ENCODE measurements around the gene KCNK10.

KCNK10 gene

DNA sequence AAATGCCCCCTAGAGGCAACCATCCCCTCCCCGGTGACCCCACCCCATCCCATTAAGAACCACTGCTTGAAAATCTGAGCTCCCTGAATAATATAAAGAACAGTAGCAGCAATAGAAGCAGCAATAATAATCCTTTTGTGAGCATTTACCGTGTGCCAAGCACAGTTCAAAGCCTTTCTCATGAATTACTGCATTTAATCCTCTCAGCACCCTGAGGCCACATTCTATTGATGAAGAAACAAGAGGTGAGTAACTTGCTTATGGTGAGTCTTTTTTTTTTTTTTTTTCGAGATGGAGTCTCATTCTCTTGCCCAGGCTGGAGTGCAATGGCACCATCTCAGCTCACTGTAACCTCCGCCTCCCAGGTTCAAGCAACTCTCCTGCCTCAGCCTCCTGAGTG lies 65.0 kb downstream of the KCNK10 start:
- Histone ChIP-seq H3K4me3 (no peak overlapping the region), H3K9me3 (no peaks in the 10 kb centered on the region), H3K36me3 (no peaks in the 10 kb centered on the region), H3K4me1 (no peaks in the 10 kb centered on the region), H3K27me3 (peaks cover 0 to 2% of the 10 kb centered on the region in 2 donors), H3K27ac (no peak overlapping the region)
- no peak for DNase-seq
- TF ChIP-seq, protein P1, sequence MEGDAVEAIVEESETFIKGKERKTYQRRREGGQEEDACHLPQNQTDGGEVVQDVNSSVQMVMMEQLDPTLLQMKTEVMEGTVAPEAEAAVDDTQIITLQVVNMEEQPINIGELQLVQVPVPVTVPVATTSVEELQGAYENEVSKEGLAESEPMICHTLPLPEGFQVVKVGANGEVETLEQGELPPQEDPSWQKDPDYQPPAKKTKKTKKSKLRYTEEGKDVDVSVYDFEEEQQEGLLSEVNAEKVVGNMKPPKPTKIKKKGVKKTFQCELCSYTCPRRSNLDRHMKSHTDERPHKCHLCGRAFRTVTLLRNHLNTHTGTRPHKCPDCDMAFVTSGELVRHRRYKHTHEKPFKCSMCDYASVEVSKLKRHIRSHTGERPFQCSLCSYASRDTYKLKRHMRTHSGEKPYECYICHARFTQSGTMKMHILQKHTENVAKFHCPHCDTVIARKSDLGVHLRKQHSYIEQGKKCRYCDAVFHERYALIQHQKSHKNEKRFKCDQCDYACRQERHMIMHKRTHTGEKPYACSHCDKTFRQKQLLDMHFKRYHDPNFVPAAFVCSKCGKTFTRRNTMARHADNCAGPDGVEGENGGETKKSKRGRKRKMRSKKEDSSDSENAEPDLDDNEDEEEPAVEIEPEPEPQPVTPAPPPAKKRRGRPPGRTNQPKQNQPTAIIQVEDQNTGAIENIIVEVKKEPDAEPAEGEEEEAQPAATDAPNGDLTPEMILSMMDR (IDR thresholded peaks at IDR 0.05) = no peak
- intact Hi-C loops (cut with DNase I; ENCODE audit: low total_unique reads) = no loop called here

DNA sequence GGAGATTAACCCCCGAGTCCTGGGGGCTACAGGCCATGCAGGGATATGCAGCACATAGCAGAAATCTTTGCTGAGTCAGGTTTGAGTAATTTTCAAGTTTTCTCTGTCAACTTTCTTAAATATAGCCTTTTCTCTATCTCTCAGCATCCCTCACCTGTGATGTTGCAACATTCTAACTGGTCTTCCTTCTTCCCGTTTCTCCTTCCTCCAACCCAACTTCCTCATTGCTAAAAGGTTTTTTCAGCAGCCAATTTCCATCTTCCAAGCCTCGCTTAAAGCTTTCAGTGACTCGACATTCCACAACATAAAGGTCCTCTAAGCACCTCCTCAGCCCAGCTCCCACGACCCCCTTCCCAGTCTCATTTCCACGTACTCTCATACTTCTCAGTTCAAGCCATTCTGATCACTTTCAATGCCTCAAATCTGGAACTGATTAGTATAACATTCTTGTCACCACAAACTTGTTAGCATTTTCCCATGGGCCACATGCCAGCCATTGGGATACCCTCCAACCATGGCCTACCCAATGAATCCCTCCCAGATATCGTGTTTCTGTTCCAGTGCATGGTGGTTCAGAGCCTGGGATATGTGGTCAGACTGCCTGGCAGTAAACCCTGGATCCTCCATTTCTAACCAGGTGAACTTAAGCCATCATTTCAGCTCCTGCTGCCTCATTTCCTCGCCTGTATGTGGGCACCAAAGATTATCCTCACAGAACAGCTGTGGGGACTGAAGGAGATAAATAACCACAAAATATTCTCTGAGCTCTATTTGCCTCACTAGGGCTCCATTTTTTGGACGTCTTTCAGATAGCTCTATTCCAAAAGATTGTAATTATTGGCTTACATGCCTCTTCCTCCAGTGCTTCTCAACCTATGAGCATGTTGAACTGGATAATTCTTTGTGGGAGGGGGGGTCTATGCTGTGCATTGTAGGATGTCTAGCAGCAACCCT lies 65.8 kb downstream of the KCNK10 start:
- Histone ChIP-seq H3K4me3 (no peak overlapping the region), H3K36me3 (no peaks in the 10 kb centered on the region), H3K4me1 (no peaks in the 10 kb centered on the region), H3K27me3 (peaks cover 0 to 2% of the 10 kb centered on the region in 2 donors), H3K27ac (no peak overlapping the region), H3K9me3 (no peaks in the 10 kb centered on the region)
- TF ChIP-seq, protein P1 (IDR thresholded peaks at IDR 0.05) = no peak
- intact Hi-C loops (cut with DNase I; ENCODE audit: low total_unique reads) = no loop called here
- no peak for DNase-seq

DNA sequence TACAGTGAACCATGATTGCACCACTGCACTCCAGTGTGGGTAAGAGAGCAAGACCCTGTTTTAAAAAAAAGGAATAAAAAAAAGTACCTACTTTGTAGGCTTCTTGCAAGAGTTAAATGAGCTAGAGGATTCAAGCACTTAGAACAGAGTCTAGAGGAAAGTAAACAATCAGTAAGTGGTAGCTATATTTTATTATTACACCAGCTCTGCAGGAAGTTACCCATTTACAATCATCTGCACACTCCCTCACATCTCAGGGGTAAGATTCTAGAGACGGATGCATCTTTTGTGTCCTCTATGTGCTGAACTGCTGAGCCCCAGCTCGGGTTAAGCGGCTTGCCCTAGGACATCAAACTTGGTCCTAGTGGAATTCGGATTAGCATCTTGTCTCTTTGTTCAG lies 67.3 kb downstream of the KCNK10 start:
- TF ChIP-seq, protein P1 (IDR thresholded peaks at IDR 0.05) = no peak
- Histone ChIP-seq H3K36me3 (no peaks in the 10 kb centered on the region), H3K27ac (no peak overlapping the region), H3K9me3 (no peaks in the 10 kb centered on the region), H3K4me1 (no peaks in the 10 kb centered on the region), H3K27me3 (peaks cover 0 to 2% of the 10 kb centered on the region in 2 donors), H3K4me3 (no peak overlapping the region)
- intact Hi-C loops (cut with DNase I; ENCODE audit: low total_unique reads) = no loop called here
- DNase-seq = no peak

DNA sequence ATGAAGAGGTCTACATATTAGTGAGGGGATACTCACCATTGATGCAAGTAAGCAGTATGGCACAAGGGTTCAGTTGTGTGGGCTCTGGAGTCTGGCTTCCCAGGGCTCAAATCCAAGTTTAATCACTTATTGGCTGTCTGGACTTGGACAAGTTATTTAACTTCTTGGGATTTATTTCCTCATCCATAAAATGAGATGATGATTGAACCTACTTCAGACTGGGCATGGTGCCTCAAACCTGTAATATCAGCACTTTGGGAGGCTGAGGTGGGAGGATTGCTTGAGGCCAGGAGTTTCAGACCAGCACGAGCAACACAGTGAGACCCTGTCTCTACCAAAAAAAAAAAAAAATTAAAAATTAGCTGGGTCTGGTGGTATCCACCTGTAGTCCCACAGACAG lies 67.9 kb downstream of the KCNK10 start:
- H3K9me3 ChIP-seq = no peaks in the 10 kb centered on the region
- no peaks in the 10 kb centered on the region for H3K36me3 ChIP-seq
- no peaks in the 10 kb centered on the region for H3K4me1 ChIP-seq
- no peak for DNase-seq
- H3K27me3 ChIP-seq = peaks cover 0 to 2% of the 10 kb centered on the region in 2 donors
- intact Hi-C loops (cut with DNase I; ENCODE audit: low total_unique reads) = no loop called here
- H3K27ac ChIP-seq = no peak overlapping the region
- H3K4me3 ChIP-seq = no peak overlapping the region
- TF ChIP-seq, protein P1 (IDR thresholded peaks at IDR 0.05) = no peak

DNA sequence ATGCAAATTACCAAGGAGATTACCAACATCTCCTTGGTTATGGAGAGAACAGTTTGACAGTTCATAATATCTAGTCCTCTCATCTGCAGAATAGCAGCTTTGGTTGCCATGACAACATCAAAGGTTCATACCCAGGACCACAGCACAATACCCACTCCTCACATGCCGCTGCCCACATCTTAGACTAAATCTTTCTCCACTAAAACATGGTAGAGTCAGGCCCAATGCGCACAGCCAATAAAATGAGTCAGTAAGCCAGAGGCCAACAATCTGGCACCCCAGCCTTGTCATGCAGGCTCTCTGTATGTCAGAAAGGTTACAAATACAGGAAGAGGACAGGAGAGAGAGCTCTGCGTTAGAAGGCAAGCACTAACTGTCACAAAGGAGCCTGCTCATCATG lies 70.6 kb downstream of the KCNK10 start:
- Histone ChIP-seq H3K4me1 (no peaks in the 10 kb centered on the region), H3K27me3 (peaks cover 0 to 2% of the 10 kb centered on the region in 2 donors), H3K9me3 (no peaks in the 10 kb centered on the region), H3K27ac (no peak overlapping the region), H3K4me3 (no peak overlapping the region), H3K36me3 (no peaks in the 10 kb centered on the region)
- TF ChIP-seq, protein P1 (IDR thresholded peaks at IDR 0.05) = no peak
- no peak for DNase-seq
- intact Hi-C loops (cut with DNase I; ENCODE audit: low total_unique reads) = no loop called here

All from tibial artery (tissue), 4 donors.